Panc1 (cell line): Measurements from ENCODE around the gene FUT8. TPM values are rescaled to one million over a fixed set of nuclear protein-coding genes. Genes with fewer than 3 reads are reported as not detected.
"Not testable (repeated sequence)": the region's sequence is repeated elsewhere in the genome, so short reads cannot be mapped to it uniquely, and the experiment has no call there.

Experiments used
- ATAC-seq: fragments of 200-7000 bp; cut with Tn5 transposase; 2 replicates; pipeline ENCODE4 v1.9.1; 2020; ENCODE audit warnings: mild to moderate bottlenecking, moderate library complexity
- BruUV-seq: library from RNA; stranded (reverse); fragments of 400-500 nt; replicated peaks from 2 replicates; lab custom pipeline; 2021; lab: Mats Ljungman, UMichigan
- CTCF ChIA-PET: fragments of 300-600 bp; sonication (Branson Sonifier 250); formaldehyde crosslinking; loops from one replicate; lab custom pipeline; 2022; ENCODE audit warnings: antibody characterized with exemption; lab: Charles Lee
- POLR2A ChIA-PET: fragments of 300-600 bp; sonication (Branson Sonifier 250); formaldehyde crosslinking; loops from one replicate; lab custom pipeline; 2022; ENCODE audit warnings: antibody characterized with exemption; lab: Charles Lee
- DNase-seq: peaks from one replicate; pipeline ENCODE4 v3.0.0-alpha.2; 2010; ENCODE audit warnings: low read depth, low spot score
- H3K27ac ChIP-seq: 2 replicates; pipeline ENCODE4 v1.5.1; 2011; ENCODE audit warnings: mild to moderate bottlenecking, low read length, inconsistent platforms
- H3K27me3 ChIP-seq: fragments of 200-500 bp; sonication (Bioruptor generic); 2 replicates; pipeline ENCODE4 v1.6.0; 2014; ENCODE audit warnings: low read length, inconsistent platforms; ENCODE audit not compliant: control insufficient read depth, insufficient read depth
- H3K36me3 ChIP-seq: fragments of 200-500 bp; sonication (Bioruptor generic); 2 replicates; pipeline ENCODE4 v1.5.1; 2014; ENCODE audit warnings: inconsistent platforms, mild to moderate bottlenecking, low read length, moderate library complexity; ENCODE audit not compliant: control insufficient read depth, insufficient read depth
- H3K4me1 ChIP-seq: 2 replicates; pipeline ENCODE4 v1.5.1; 2011; ENCODE audit warnings: inconsistent platforms, mild to moderate bottlenecking, low read length, moderate library complexity; ENCODE audit not compliant: control insufficient read depth, insufficient read depth
- H3K4me3 ChIP-seq, 2 experiments: 2 replicates each; pipeline ENCODE4 v1.5.1; 2011 to 2012; ENCODE audit warnings: low read depth in 2 of 2, low read length in 2 of 2, mild to moderate bottlenecking in 2 of 2, inconsistent platforms in 1 of 2, moderate library complexity in 1 of 2
- H3K9me3 ChIP-seq: fragments of 200-500 bp; sonication (Bioruptor generic); 2 replicates; pipeline ENCODE4 v1.5.1; 2014; ENCODE audit warnings: low read depth, mild to moderate bottlenecking, inconsistent platforms, low read length, moderate library complexity; ENCODE audit not compliant: control insufficient read depth, insufficient read depth
- CTCF ChIP-seq: fragments of 450-650 bp; IDR thresholded peaks from 2 replicates; pipeline ENCODE4 v1.5.1; 2017; ENCODE audit warnings: mild to moderate bottlenecking
- POLR2AphosphoS5 ChIP-seq: IDR thresholded peaks from 2 replicates; pipeline ENCODE4 v1.6.1; 2012; ENCODE audit warnings: mild to moderate bottlenecking, low read depth, low read length, moderate library complexity
- REST ChIP-seq, 2 experiments: IDR thresholded peaks; 2 replicates each; pipeline ENCODE4 v1.6.1; 2011 to 2012; ENCODE audit warnings: low read depth in 2 of 2, control low read depth in 1 of 2, low read length in 1 of 2, mild to moderate bottlenecking in 1 of 2, moderate library complexity in 1 of 2; ENCODE audit not compliant: insufficient read depth in 1 of 2
- SIN3A ChIP-seq: IDR thresholded peaks from 2 replicates; pipeline ENCODE4 v1.6.1; 2012; ENCODE audit warnings: low read depth, mild to moderate bottlenecking, low read length, moderate library complexity, borderline replicate concordance; ENCODE audit not compliant: insufficient read depth
- TCF7L2 ChIP-seq: IDR thresholded peaks from 2 replicates; pipeline ENCODE4 v1.6.1; 2011; ENCODE audit warnings: mild to moderate bottlenecking, low read depth, low read length, inconsistent platforms
- in situ Hi-C: cut with HindIII; loops from 2 replicates; pipeline ENCODE4 v1.10.0; 2016; ENCODE audit warnings: low sequenced_read_pairs, low pct_unique_long_range_greater_than_20kb
- intact Hi-C: fragments of 100-400 bp; cut with micrococcal nuclease; formaldehyde crosslinking; loops from one replicate; pipeline ENCODE4 v1.10.0; 2022; ENCODE audit not compliant: unreplicated experiment
- total RNA-seq: library from RNA; stranded (reverse); gene quantifications from one replicate; pipeline ENCODE4 v1.2.1, GENCODE V29; 2021; ENCODE audit not compliant: unreplicated experiment

Gene FUT8
- total RNA-seq, 1 experiment from 2014 or later, result 31.4 TPM

GRCh38 chr14:65424531-65424930 is 12.0 kb downstream of the FUT8 start:
- CTCF ChIA-PET, result no interaction called here
- H3K27ac ChIP-seq, result no peak overlapping the region

GRCh38 chr14:65425885-65426284 is 13.4 kb downstream of the FUT8 start:
- no peak for DNase-seq
- Histone ChIP-seq H3K27me3 (no peaks in the 10 kb centered on the region), H3K4me3 (no peak overlapping the region), H3K36me3 (no peaks in the 10 kb centered on the region), H3K9me3 (no peaks in the 10 kb centered on the region), H3K4me1 (peaks cover 10% of the 10 kb centered on the region; the same call in 1 of the 2 replicates), H3K27ac (no peak overlapping the region)
- no peak for ATAC-seq
- ChIA-PET POLR2A (no interaction called here), CTCF (no interaction called here)
- intact Hi-C loops (no loop called here), in situ Hi-C loops (no loop called here)
- no TSS peak for BruUV-seq
- TF ChIP-seq SIN3A, result no peak
- TF ChIP-seq TCF7L2, result no peak
- no peak for TF ChIP-seq REST (IDR thresholded peaks at IDR 0.05; ENCODE audit: insufficient read depth in 1 of 2, low read depth in 2 of 2, low read length in 1 of 2)
- TF ChIP-seq CTCF, result no peak
- no peak for TF ChIP-seq POLR2AphosphoS5

More at GRCh38 chr14:65424531-65424930, 12.0 kb downstream of the FUT8 start:
- no TSS peak for BruUV-seq
- TF ChIP-seq TCF7L2, result no peak
- TF ChIP-seq CTCF, result no peak
- TF ChIP-seq REST (IDR thresholded peaks at IDR 0.05; ENCODE audit: insufficient read depth in 1 of 2, low read depth in 2 of 2, low read length in 1 of 2), result no peak
- no peak for TF ChIP-seq SIN3A
- TF ChIP-seq POLR2AphosphoS5, result no peak
- H3K4me3 ChIP-seq, result no peak overlapping the region
- no peaks in the 10 kb centered on the region for H3K9me3 ChIP-seq
- H3K36me3 ChIP-seq, result no peaks in the 10 kb centered on the region
- DNase-seq (no peak), ATAC-seq (no peak)
- intact Hi-C loops (no loop called here), in situ Hi-C loops (no loop called here)
- POLR2A ChIA-PET, result interaction anchor here (0.6 kb wide), 2 partner anchors 23 to 1084 kb away, joined by 3 to 9 read pairs; partner anchors contain the start of gene GPHN
- H3K4me1 ChIP-seq, result peaks cover 10% of the 10 kb centered on the region; the same call in 1 of the 2 replicates
- H3K27me3 ChIP-seq, result no peaks in the 10 kb centered on the region

GRCh38 chr14:65426902-65427301 is 14.4 kb downstream of the FUT8 start:
- H3K36me3 ChIP-seq, H3K4me3 ChIP-seq, H3K4me1 ChIP-seq, BruUV-seq, DNase-seq, ATAC-seq, in situ Hi-C loops, H3K9me3 ChIP-seq, H3K27ac ChIP-seq, H3K27me3 ChIP-seq, POLR2A ChIA-PET, CTCF ChIA-PET, intact Hi-C loops: not testable (repeated sequence)
